RWPE1 (cell line): ENCODE measurements around the gene ZNF423.

ENCODE experiments used
- CTCF ChIA-PET: fragments of 350-600 bp; sonication (Branson Sonifier 250); formaldehyde crosslinking; extraction: SDS; loops from one replicate; lab custom pipeline; 2021; lab: Yijun Ruan, JAX
- POLR2A ChIA-PET: fragments of 400-600 bp; formaldehyde crosslinking; extraction: SDS; loops from one replicate; lab custom pipeline; 2020; ENCODE audit warnings: antibody characterized with exemption; ENCODE audit not compliant: low non-redundant PET; lab: Yijun Ruan, JAX
- DNase-seq: peaks from one replicate; pipeline ENCODE4 v3.0.0; 2012; ENCODE audit warnings: low spot score
- H3K27ac ChIP-seq: fragments of 450-650 bp; 2 replicates; pipeline ENCODE4 v1.5.1; 2017
- CTCF ChIP-seq: fragments of 450-650 bp; conservative IDR thresholded peaks from 2 replicates; pipeline ENCODE4 v1.5.1; 2017; ENCODE audit warnings: low read depth, mild to moderate bottlenecking

Gene ZNF423

GRCh38 chr16:49576941-49577340 is 279.0 kb downstream of the ZNF423 start:
- POLR2A ChIA-PET: no interaction called here
- H3K27ac ChIP-seq: no peak overlapping the region
- TF ChIP-seq CTCF: no peak
- DNase-seq: no peak
- CTCF ChIA-PET: no interaction called here

GRCh38 chr16:49576173-49576494 is 279.8 kb downstream of the ZNF423 start:
- DNase-seq: no peak

GRCh38 chr16:49575346-49576172 is 280.4 kb downstream of the ZNF423 start:
- DNase-seq: no peak

More at GRCh38 chr16:49576173-49576494, 279.8 kb downstream of the ZNF423 start:
- TF ChIP-seq CTCF: no peak
- POLR2A ChIA-PET: no interaction called here
- no peak overlapping the region for H3K27ac ChIP-seq
- CTCF ChIA-PET: no interaction called here

GRCh38 chr16:49574826-49575225 is 281.1 kb downstream of the ZNF423 start:
- ChIA-PET POLR2A (no interaction called here), CTCF (interaction anchor here (0.5 kb wide), 1 partner anchor 69 kb away, joined by 3 read pairs; no protein-coding TSS in a partner anchor)
- DNase-seq: no peak
- TF ChIP-seq CTCF: no peak
- no peak overlapping the region for H3K27ac ChIP-seq

More at GRCh38 chr16:49575346-49576172, 280.4 kb downstream of the ZNF423 start:
- ChIA-PET POLR2A (no interaction called here), CTCF (interaction anchor here (0.5 to 0.8 kb wide), 2 partner anchors 17 to 70 kb away, joined by 3 read pairs; no protein-coding TSS in a partner anchor)
- H3K27ac ChIP-seq: no peak overlapping the region
- TF ChIP-seq CTCF: no peak

- ChIA-PET POLR2A (no interaction called here), CTCF (no interaction called here)
- DNase-seq: no peak
- no peak overlapping the region for H3K27ac ChIP-seq
- no peak for TF ChIP-seq CTCF
These were observed 288.0 kb downstream of the ZNF423 start for GRCh38 chr16:49567950-49568349.

GRCh38 chr16:49566432-49566831 is 289.5 kb downstream of the ZNF423 start:
- DNase-seq: no peak
- no peak for TF ChIP-seq CTCF
- ChIA-PET CTCF (no interaction called here), POLR2A (no interaction called here)
- H3K27ac ChIP-seq: no peak overlapping the region
